Upper lobe of right lung (tissue), 1 donor: ENCODE data around the gene C2CD3. TPM values are rescaled to one million over a fixed set of nuclear protein-coding genes. Genes with fewer than 3 reads are reported as not detected.

Experiments used
- ATAC-seq: fragments of 200-7000 bp; cut with Tn5 transposase; one replicate; pipeline ENCODE4 v1.9.1; 2020; ENCODE audit warnings: mild to moderate bottlenecking, moderate library complexity
- DNase-seq: peaks from one replicate; pipeline ENCODE4 v3.0.0-alpha.2; 2020
- H3K27ac ChIP-seq: fragments of 200-600 bp; one replicate; pipeline ENCODE4 v1.8.0; 2022
- H3K27me3 ChIP-seq: fragments of 200-600 bp; one replicate; pipeline ENCODE4 v1.8.0; 2022; ENCODE audit warnings: mild to moderate bottlenecking
- H3K36me3 ChIP-seq: fragments of 200-600 bp; one replicate; pipeline ENCODE4 v1.8.0; 2022
- H3K4me1 ChIP-seq: fragments of 200-600 bp; one replicate; pipeline ENCODE4 v1.8.0; 2022
- H3K4me3 ChIP-seq: fragments of 200-600 bp; one replicate; pipeline ENCODE4 v1.8.0; 2022; ENCODE audit warnings: mild to moderate bottlenecking
- H3K9me3 ChIP-seq: fragments of 200-600 bp; one replicate; pipeline ENCODE4 v1.8.0; 2022
- intact Hi-C: fragments of 100-400 bp; cut with DNase I; formaldehyde crosslinking; loops from one replicate; pipeline ENCODE4 v1.11.0; 2022
- total RNA-seq: library from RNA; stranded (reverse); fragmentation: NEBNext Ultra II Directional; extraction: Animal tissue kit (Norgen Biotek cat#: 25700); gene quantifications from one replicate; pipeline ENCODE4 v1.2.1, GENCODE V29; 2021
- TF ChIP-seq, protein P1 (sequence below): fragments of 200-600 bp; IDR thresholded peaks from one replicate; pipeline ENCODE4 v1.8.0; 2022; ENCODE audit warnings: antibody characterized with exemption
- donor health status: DM: no; HTN: yes; CAD: no; lungs with severe emphysema.

Gene C2CD3
- total RNA-seq, 1 donor from 2014 or later, result 26.8 TPM

DNA sequence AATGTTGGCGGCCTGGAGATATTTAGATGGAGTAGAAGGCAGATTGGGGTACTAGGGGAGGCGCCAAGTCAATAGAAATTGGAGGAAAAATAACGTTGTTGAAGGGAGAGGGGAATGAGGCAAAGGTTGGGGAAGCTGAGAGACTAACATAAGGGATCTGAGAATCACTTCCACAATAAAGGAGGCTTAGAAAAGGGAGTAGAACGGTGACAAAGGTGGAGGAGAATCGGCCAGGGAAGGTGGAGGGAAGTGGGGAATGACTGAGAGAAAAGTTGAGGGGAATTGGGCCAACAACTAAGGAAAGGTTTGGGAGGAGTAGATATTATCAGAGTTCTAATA, 797 bp upstream of the C2CD3 start:
- no peaks in the 10 kb centered on the region for H3K27me3 ChIP-seq
- H3K36me3 ChIP-seq, result peaks cover 16% of the 10 kb centered on the region
- H3K4me1 ChIP-seq, result peaks cover 27% of the 10 kb centered on the region
- peak overlapping the region; percentile 88 for H3K4me3 ChIP-seq
- DNase-seq, result no peak
- no peak for ATAC-seq
- intact Hi-C loops, result no loop called here
- peak overlapping the region; percentile 91 for H3K27ac ChIP-seq
- H3K9me3 ChIP-seq, result no peaks in the 10 kb centered on the region
- TF ChIP-seq, protein P1, sequence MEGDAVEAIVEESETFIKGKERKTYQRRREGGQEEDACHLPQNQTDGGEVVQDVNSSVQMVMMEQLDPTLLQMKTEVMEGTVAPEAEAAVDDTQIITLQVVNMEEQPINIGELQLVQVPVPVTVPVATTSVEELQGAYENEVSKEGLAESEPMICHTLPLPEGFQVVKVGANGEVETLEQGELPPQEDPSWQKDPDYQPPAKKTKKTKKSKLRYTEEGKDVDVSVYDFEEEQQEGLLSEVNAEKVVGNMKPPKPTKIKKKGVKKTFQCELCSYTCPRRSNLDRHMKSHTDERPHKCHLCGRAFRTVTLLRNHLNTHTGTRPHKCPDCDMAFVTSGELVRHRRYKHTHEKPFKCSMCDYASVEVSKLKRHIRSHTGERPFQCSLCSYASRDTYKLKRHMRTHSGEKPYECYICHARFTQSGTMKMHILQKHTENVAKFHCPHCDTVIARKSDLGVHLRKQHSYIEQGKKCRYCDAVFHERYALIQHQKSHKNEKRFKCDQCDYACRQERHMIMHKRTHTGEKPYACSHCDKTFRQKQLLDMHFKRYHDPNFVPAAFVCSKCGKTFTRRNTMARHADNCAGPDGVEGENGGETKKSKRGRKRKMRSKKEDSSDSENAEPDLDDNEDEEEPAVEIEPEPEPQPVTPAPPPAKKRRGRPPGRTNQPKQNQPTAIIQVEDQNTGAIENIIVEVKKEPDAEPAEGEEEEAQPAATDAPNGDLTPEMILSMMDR, result no peak

DNA sequence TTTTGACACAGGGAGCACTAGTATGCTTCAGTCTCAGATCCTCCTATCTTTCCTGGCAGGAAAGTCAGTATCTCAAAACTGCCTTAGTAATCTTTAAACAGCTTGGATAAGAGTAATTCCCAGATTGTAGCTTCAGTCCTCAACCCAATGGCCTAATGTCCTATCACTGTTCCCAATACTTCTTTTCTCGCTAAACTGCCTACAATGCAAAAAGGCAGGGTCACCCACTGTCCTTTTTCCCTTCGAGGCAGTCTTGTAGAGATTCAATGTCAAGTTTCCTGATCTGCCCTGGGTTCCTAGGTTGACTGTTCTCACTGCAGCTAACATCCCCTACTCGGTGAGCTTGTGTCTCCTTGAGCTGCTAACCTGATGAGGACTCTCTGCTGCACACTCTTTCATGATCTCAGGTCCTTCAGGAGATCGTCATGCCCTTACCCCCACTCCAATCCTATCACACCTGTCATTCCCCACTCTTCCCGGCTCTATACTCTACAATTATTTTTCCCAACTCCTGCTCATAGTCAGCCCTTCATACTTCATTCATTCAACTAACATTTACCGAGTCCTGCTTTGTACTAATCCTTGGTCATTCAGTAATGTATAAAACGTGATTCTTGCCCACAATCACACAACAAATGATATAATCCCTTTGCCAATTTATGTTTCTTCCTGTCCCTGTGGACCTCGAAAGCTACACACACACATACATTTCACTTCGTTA, 904 bp downstream of the C2CD3 start:
- DNase-seq (no peak), ATAC-seq (no peak)
- H3K27me3 ChIP-seq, result no peaks in the 10 kb centered on the region
- TF ChIP-seq, protein P1, result no peak
- peaks cover 27% of the 10 kb centered on the region for H3K4me1 ChIP-seq
- H3K4me3 ChIP-seq, result peak overlapping the region; percentile 88
- H3K27ac ChIP-seq, result peak overlapping the region; percentile 91
- no peaks in the 10 kb centered on the region for H3K9me3 ChIP-seq
- H3K36me3 ChIP-seq, result peaks cover 28% of the 10 kb centered on the region
- intact Hi-C loops, result no loop called here

DNA sequence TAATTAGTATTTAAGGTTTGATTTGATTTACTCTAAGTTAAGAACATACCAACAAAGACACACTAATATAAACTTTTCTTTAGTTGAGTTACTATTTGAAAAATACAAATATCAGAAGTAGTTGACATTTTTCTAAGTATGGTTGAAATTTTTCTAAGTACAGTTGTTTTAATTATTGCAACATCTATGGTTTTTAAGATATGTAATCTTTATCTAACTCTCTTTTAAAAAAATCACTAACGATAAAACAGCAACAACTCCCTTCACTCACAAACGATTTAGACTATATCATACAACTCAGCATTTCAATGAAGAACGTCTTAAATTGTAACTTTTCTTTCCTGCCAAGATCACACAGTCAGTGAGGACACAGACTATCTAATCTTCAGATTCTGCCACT, 2.0 kb downstream of the C2CD3 start:
- no peak for ATAC-seq

DNA sequence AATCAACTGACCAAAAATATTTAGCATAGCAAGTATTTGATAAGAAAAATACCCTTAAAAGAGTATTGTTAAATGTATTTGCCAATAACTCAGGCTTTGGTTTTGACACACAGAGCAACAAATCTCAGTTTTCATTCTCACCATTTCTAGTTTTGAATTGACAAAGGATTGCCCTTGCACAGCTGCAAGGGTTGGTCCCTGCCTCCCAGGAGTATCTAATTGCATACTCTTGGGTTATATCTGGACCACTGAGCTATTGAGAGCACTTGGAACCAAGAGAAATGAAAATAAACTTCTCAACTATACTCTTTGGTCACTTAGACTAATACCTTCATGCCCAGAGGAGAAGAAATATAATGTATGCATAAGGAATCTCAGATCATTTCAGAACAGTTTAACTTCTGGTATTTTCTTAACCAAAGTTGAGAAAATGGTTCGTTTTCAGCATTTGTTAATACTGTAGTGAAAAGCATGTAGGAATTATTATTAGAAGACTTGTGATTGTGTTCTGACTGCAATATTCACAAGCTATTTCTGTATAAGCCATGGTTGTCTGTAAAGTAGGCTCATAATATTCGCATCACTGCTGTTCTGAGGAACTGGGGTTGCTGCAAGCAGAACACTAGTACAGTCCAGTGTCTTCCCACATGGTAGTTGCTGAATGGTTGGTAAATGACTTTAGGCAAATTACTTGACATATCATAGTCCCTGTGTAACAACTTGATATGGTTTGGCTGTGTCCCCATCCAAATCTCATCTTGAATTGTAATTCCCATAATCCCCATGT, 7.9 kb downstream of the C2CD3 start:
- no peak overlapping the region for H3K27ac ChIP-seq
- TF ChIP-seq, protein P1, result no peak
- intact Hi-C loops, result no loop called here
- H3K4me1 ChIP-seq, result no peaks in the 10 kb centered on the region
- DNase-seq (no peak), ATAC-seq (no peak)
- no peaks in the 10 kb centered on the region for H3K9me3 ChIP-seq
- no peak overlapping the region for H3K4me3 ChIP-seq
- no peaks in the 10 kb centered on the region for H3K27me3 ChIP-seq
- H3K36me3 ChIP-seq, result peaks cover 42% of the 10 kb centered on the region

More for the DNA sequence above, 2.0 kb downstream of the C2CD3 start:
- Histone ChIP-seq H3K4me3 (no peak overlapping the region), H3K9me3 (no peaks in the 10 kb centered on the region), H3K36me3 (peaks cover 39% of the 10 kb centered on the region), H3K4me1 (peaks cover 27% of the 10 kb centered on the region), H3K27me3 (no peaks in the 10 kb centered on the region), H3K27ac (no peak overlapping the region)
- TF ChIP-seq, protein P1, result no peak
- intact Hi-C loops, result no loop called here
- DNase-seq, result no peak

DNA sequence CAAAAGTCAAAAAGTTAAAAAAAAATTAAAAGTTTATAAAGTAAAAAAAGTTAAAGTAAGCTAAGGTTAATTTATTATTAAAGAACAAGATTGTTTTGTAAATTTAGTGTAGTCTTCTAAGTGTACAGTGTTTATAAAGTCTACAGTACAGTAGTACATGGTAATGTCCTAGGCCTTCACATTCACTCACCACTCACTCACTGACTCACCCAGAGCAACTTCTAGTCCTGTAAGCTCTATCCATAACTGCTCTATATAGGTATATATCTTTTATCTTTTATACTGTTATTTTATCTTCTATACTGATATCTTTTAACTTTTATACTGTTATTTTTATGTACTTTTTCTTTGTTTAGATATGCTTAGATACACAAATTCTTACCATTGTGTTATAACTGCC, 11.2 kb downstream of the C2CD3 start:
- intact Hi-C loops, result no loop called here

More for the DNA sequence above, 11.2 kb downstream of the C2CD3 start:
- Histone ChIP-seq H3K4me1 (no peaks in the 10 kb centered on the region), H3K9me3 (no peaks in the 10 kb centered on the region), H3K36me3 (peaks cover 26% of the 10 kb centered on the region), H3K4me3 (no peak overlapping the region), H3K27me3 (no peaks in the 10 kb centered on the region), H3K27ac (no peak overlapping the region)
- TF ChIP-seq, protein P1, result no peak
- no peak for DNase-seq
- ATAC-seq, result no peak
